Tibial artery (tissue), 4 donors: ENCODE measurements around the gene SCRN2.

Experiments
- DNase-seq, 2 donors: peaks; one replicate each; pipeline ENCODE4 v3.0.0-alpha.2; 2019
- H3K27ac ChIP-seq, 2 donors: fragments of 200-600 bp; sonication (generic) in 1 of 2; 1 replicate in 1 of 2; 2 replicates in 1 of 2; pipeline ENCODE4 v1.5.1; 2018 to 2019; ENCODE audit warnings: mild to moderate bottlenecking in 1 of 2
- H3K27me3 ChIP-seq, 2 donors: fragments of 200-600 bp; sonication (generic) in 1 of 2; one replicate each; pipeline versions ENCODE4 v1.5.1 to v1.6.0; 2016 to 2019
- H3K36me3 ChIP-seq, 3 donors: fragments of 200-600 bp; sonication (generic) in 2 of 3; one replicate each; pipeline ENCODE4 v1.5.1; 2016 to 2019; ENCODE audit warnings: mild to moderate bottlenecking in 2 of 3
- H3K4me1 ChIP-seq, 4 donors: fragments of 200-600 bp; sonication (generic) in 2 of 4; 1 replicate in 3 of 4; 2 replicates in 1 of 4; pipeline ENCODE4 v1.5.1; 2016 to 2019
- H3K4me3 ChIP-seq, 2 donors: fragments of 200-600 bp; sonication (generic) in 1 of 2; 1 replicate in 1 of 2; 2 replicates in 1 of 2; pipeline ENCODE4 v1.5.1; 2018 to 2019; ENCODE audit warnings: mild to moderate bottlenecking in 2 of 2
- H3K9me3 ChIP-seq, 3 donors: fragments of 200-600 bp; sonication (generic) in 1 of 3; one replicate each; pipeline ENCODE4 v1.5.1; 2016 to 2019
- intact Hi-C: fragments of 100-400 bp; cut with DNase I; formaldehyde crosslinking; loops from one replicate; pipeline ENCODE4 v1.15.0; 2023; ENCODE audit warnings: low total_unique reads
- TF ChIP-seq, protein P1 (sequence below), 2 experiments: fragments of 200-600 bp in 1 of 2; fragments of 450-650 bp in 1 of 2; IDR thresholded peaks; one replicate each; pipeline ENCODE4 v1.5.1; 2017 to 2019; ENCODE audit warnings: antibody characterized with exemption in 2 of 2, mild to moderate bottlenecking in 1 of 2, moderate library complexity in 1 of 2

Gene SCRN2

DNA sequence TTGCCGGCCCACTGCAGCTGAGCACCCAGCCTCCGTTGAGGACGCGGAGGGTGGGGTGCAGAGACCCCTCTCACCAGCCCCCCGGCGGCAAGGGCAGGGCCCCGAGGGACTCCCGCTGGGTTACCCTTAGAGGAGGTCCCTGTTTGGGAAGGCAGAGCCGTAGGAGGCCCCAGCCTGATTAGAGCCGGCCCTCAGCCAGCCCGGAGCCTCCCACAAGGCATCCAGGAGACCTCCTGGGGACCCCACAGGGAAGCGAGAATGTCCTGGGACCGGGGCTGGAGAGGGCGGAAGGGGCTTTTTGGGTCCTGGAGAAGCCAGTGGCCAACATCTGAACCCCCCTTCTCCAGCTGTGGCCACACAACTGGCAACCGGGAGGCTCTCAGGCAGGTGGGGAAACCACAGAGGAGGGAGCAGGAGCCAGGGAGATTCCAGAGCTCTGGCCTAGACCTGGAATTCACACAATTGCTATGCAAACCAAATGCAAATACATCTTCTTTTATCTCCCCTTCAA lies 31.6 kb upstream of the SCRN2 start:
- Histone ChIP-seq H3K4me3 (no peak overlapping the region), H3K36me3 (no peaks in the 10 kb centered on the region), H3K4me1 (peaks cover 0 to 10% (median 6%) of the 10 kb centered on the region in 4 donors), H3K27ac (no peak overlapping the region), H3K27me3 (peaks cover 0 to 95% of the 10 kb centered on the region in 2 donors), H3K9me3 (no peaks in the 10 kb centered on the region)
- no peak for DNase-seq
- TF ChIP-seq, protein P1, sequence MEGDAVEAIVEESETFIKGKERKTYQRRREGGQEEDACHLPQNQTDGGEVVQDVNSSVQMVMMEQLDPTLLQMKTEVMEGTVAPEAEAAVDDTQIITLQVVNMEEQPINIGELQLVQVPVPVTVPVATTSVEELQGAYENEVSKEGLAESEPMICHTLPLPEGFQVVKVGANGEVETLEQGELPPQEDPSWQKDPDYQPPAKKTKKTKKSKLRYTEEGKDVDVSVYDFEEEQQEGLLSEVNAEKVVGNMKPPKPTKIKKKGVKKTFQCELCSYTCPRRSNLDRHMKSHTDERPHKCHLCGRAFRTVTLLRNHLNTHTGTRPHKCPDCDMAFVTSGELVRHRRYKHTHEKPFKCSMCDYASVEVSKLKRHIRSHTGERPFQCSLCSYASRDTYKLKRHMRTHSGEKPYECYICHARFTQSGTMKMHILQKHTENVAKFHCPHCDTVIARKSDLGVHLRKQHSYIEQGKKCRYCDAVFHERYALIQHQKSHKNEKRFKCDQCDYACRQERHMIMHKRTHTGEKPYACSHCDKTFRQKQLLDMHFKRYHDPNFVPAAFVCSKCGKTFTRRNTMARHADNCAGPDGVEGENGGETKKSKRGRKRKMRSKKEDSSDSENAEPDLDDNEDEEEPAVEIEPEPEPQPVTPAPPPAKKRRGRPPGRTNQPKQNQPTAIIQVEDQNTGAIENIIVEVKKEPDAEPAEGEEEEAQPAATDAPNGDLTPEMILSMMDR (IDR thresholded peaks at IDR 0.05) = no peak
- intact Hi-C loops = no loop called here

DNA sequence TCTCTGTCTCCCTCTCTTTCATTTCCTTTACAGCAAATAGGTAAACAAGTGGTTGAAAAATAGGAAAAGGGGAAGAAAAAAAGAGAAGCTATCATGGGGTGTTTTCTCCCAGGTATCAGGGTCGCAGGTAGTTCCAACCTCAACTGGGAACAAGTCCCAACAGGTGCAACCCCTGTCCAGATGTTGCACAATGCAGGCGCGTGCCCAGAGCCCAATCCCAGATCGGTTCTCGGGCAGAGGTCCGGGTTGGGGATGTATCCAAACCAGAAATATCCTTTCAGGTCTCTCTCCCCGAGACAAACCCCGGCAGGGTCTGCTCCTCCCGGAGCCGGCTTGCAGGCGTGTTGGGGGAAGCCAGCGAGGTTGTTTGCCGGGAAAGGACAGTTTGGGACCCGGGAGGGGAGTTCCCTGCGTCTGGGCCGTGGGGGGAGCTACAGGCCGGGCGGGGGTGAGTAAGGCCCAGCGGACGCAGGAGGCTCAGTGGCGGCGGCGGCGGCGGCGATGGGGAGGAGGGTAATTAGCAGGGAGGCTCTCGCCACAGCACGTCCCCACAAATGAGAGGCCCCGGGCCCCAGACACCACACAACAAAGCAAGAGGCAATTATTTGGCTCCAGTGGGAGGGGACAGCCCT lies 31.1 kb upstream of the SCRN2 start:
- H3K36me3 ChIP-seq = no peaks in the 10 kb centered on the region
- H3K4me1 ChIP-seq = peaks cover 0 to 10% (median 6%) of the 10 kb centered on the region in 4 donors
- intact Hi-C loops = no loop called here
- no peaks in the 10 kb centered on the region for H3K9me3 ChIP-seq
- H3K27ac ChIP-seq = no peak overlapping the region
- H3K27me3 ChIP-seq = peaks cover 0 to 92% of the 10 kb centered on the region in 2 donors
- TF ChIP-seq, protein P1 (IDR thresholded peaks at IDR 0.05) = no peak
- DNase-seq = no peak
- no peak overlapping the region for H3K4me3 ChIP-seq

DNA sequence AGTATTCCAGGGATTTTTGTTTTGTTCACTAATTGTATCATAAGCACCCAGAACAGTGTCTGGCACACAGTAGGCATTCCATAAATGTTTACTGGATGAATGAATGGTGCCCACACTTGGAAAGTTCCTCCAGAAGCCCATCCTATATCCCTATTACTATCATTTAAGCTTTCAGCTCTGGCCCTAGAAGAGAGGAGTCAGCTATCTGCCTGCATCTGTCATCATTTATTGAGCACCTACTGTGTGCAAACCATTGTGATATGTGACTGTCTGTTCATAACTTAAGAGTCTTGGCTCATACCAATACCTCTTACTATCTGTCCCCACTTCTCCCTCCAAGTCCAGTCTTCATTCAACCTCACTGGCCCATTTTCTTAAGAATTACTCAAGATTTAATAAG lies 30.0 kb upstream of the SCRN2 start:
- H3K4me3 ChIP-seq = no peak overlapping the region
- DNase-seq = no peak
- TF ChIP-seq, protein P1 (IDR thresholded peaks at IDR 0.05) = no peak
- intact Hi-C loops = no loop called here
- H3K9me3 ChIP-seq = no peaks in the 10 kb centered on the region
- H3K27me3 ChIP-seq = peaks cover 0 to 95% of the 10 kb centered on the region in 2 donors
- no peak overlapping the region for H3K27ac ChIP-seq
- H3K4me1 ChIP-seq = peaks cover 0 to 10% (median 6%) of the 10 kb centered on the region in 4 donors
- H3K36me3 ChIP-seq = no peaks in the 10 kb centered on the region

DNA sequence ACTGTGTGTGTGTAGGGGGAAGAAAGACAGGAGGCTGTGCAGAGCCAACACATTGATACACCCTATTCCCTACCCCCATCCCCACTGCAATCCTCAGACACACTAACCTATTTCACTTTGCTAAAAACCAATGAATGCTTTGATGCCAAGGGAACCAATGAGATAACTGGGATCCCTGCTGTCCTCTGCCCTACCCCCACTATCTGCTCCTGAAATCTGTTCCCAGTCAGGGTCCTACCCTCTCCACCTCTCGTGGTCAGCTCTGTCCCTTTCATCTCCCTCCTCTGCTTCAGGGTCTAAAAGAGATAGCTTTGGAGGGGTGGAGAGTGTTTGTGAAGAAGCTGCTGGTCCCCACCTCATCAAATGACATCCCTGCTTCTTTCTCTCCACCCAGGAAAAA lies 29.0 kb upstream of the SCRN2 start:
- H3K4me1 ChIP-seq = peaks cover 0 to 10% (median 6%) of the 10 kb centered on the region in 4 donors
- peaks cover 0 to 95% of the 10 kb centered on the region in 2 donors for H3K27me3 ChIP-seq
- DNase-seq = no peak

DNA sequence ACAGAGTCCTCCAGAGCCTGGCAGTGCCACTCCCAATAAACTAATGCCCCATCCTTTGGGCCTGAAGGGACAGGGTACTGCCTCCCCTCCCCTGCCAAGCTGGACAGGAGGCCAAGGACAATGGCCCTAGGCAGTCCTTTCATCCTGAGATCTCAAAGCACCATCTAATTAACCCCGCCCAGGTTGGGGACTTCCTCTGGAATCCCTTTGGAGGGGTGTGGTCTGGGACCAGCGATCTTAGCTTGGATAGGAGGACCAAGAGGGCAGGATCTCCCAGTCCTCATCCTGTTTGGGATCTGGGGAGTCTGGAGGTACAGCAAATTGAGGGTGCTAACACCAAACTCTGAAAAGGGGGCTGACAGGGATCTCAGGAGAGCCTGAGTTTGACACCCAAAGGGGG lies 28.0 kb upstream of the SCRN2 start:
- H3K9me3 ChIP-seq = no peaks in the 10 kb centered on the region
- no peaks in the 10 kb centered on the region for H3K36me3 ChIP-seq
- intact Hi-C loops = no loop called here
- DNase-seq = no peak
- H3K27me3 ChIP-seq = peaks cover 0 to 90% of the 10 kb centered on the region in 2 donors
- no peak overlapping the region for H3K4me3 ChIP-seq
- H3K4me1 ChIP-seq = peaks cover 0 to 7% (median 6%) of the 10 kb centered on the region in 4 donors
- TF ChIP-seq, protein P1 (IDR thresholded peaks at IDR 0.05) = no peak
- H3K27ac ChIP-seq = no peak overlapping the region

More for the DNA sequence above, 29.0 kb upstream of the SCRN2 start:
- no peak overlapping the region for H3K27ac ChIP-seq
- H3K4me3 ChIP-seq = no peak overlapping the region
- intact Hi-C loops = no loop called here
- TF ChIP-seq, protein P1 (IDR thresholded peaks at IDR 0.05) = no peak
- H3K9me3 ChIP-seq = no peaks in the 10 kb centered on the region
- no peaks in the 10 kb centered on the region for H3K36me3 ChIP-seq
